ENCODE measurements around the gene SERINC5.
"Not testable (repeated sequence)": the region's sequence is repeated elsewhere in the genome, so short reads cannot be mapped to it uniquely, and the experiment has no call there.

Gene SERINC5

DNA sequence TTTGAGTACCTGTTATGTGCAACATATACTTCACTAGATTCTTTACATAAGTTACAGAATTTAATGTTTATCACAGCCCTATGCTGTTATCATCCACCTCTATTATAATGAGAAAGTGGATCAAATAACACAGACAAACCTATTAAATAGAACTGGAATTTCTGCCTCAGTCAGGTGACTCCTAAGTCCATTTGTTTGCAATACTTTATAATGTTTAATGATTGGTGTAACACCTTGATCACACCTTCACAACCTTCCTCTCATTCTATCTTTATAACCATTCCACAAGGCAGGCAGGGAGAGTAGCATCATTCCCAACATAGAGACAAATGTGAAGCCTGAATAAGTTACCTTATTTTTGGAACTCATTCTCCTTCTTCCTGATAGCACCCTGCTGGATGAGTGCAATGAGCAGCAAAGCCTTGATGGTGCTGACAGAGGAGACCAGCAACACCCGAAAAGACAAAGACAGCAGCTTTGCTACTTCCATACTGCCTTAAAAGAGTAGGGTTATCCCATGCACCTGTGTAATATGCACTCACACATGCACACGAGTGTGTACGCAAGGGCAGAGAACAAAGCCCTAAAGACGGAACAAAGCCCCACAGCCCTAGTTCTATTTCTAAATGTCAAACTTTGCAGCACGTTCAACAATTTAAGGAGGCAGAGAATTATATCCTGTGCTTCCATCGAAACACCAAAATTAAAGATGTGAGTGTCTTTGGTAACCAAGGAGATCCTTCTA, 30.5 kb downstream of the SERINC5 start:
- no peak for DNase-seq

DNA sequence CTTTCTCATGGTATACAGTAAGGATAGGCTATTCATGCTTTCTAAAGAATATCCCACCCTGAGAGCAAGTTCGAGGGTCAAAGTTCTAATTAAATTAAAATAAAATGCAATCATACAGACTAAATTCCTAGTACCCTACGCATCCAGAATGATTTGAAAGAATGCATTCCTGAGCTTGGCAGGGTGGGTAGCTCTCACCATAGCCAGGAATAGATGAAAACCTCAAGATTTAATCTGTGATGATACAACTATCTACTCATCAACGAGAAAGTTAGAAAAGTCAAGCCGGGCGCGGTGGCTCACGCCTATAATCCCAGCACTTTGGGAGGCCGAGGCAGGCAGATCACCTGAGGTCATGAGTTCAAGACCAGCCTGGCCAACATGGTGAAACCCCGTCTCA, 32.3 kb downstream of the SERINC5 start:
- no peak for DNase-seq

DNA sequence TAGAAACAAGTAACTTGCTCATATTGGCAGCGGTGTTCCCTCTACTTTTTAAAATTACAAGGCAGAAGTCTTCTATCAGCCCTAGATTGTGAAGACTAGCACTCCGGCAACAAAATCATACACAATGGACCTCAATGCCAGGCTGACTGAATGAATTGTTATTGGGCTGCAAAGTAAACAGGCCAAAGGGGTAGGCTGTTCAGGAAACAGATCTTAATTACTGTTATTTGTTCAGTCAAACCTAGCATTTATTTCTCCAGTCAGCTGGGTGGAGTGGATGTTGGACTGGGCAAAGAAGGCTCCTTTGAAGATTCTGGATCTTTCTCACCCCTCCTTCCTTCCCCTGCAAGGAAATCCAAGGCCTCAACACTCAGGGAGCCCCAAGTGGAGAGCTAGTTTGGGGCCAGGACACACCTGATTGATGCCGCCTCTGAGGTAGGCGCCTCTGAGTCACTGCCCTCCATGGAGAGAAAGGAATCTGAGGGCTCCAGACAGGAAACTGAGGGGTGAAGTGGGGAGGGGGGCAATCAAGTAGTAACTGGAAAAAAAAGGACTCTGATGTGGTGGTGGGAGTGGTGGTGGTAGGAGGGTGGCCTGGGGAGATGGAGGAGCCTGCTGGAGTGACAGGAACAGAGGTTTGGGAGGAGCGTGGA, 35.5 kb downstream of the SERINC5 start:
- DNase-seq, result no peak

DNA sequence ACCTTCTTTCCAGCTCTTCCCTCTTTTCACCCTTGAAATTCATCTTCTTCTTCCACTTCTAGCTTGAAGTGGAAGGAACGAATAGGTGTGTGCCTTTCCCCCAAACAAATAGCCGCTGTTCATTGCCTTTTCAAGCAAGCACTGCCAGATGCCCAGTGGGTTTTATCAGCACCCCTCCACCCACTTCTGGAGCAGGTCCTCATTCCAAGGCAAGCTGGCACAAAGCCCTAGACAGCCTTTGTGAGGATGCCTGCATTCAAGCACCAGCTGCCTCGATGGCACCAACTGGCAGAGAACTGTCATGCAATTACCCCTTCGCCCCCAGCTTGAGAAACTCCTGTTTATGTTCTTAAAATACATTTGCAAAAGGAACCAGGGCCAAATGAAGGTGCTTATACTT, 36.5 kb downstream of the SERINC5 start:
- DNase-seq, result no peak

DNA sequence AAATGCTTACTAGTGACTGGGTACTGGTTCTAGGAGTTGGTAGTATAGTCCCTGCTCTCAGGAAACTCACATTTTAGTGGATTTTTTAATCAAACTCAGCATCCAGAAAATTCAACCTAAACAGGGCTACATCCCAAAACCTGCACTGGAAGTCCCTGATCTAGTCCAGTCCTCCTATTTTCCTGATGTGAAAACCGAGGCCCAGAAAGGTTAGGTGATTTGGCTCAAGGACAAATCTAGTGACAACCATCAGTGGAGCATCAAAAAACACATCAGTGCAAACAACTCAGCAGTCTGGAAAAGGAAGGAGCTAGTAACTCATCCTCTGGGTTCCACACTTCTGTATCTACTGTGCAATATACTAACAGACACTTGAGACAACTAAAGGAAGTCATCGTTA, 38.2 kb downstream of the SERINC5 start:
- no peak for DNase-seq

DNA sequence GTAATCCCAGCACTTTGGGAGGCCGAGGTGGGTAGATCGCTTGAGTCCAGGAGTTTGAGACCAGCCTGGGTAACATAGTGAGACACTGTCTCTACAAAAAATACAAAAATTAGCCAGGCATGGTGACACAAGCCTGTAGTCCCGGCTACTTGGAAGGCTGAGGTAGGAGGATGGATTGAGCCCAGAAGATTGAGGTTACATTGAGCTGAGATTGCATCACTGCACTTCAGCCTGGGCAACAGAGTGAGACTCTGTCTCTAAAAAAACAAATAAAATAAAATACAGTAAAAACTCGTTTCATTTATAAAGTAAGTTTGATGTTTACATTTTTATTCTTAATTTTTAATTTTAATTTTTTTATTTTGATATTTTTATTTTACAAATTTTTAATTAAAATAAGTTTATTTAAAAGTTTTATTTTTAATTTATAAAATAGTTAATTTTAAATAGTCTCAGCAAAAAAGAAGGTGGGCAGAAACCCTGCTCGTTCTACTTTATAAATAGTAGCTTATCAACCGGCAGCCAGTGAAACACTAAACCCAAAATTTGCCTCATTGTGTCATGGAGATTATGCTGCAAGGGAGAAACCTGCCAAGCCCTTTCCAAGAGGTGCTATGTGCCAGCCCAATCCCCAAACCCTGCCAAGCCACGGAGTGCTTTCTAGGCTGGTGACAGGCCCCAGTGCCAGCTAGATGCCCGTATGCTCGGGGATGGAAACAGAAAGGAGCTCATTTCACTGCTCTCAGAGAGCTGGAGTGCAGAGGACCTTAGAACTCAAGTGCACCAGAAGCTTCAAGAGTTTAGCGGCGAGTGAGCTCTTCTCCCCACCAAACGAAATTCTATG, 38.9 kb downstream of the SERINC5 start:
- no peak for DNase-seq

DNA sequence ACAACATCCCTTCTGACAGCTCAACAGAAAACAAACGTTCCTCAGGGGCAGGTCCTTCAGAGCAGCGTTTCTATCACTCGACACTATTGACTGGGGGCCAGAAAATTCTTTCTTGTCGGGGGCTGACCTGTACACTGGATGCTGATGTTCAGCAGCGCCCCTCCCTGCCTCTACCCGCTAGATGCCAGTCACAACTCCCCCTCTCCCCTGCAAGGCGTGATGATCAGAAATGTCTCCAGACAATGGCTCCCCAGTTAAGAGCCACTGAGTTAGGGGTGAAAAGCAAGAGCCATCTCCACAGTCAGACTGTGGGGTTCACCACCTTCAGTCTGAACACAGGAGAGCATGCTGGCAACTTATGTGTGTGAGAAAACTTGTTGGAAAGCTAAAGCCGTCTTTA, 39.8 kb downstream of the SERINC5 start:
- no peak for DNase-seq

DNA sequence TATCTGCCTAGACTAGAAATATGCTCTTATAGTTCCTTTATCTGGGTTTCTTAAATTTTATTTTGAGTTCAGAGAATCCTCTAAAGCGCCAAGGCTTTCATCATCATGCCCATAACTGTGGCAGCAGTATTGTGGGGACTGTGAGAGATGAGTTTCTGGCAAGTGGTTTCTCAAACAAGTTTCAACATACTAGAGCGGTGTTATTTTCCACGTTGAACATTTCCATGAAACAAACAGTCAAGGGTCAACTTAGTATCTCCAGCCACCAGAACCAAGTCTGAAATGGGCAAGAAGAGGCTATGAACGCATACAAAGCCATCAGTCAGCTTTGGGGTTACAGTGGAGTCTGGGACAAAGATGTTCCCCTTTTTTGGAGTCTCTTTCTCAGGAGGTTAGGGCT, 40.3 kb downstream of the SERINC5 start:
- no peak for DNase-seq

DNA sequence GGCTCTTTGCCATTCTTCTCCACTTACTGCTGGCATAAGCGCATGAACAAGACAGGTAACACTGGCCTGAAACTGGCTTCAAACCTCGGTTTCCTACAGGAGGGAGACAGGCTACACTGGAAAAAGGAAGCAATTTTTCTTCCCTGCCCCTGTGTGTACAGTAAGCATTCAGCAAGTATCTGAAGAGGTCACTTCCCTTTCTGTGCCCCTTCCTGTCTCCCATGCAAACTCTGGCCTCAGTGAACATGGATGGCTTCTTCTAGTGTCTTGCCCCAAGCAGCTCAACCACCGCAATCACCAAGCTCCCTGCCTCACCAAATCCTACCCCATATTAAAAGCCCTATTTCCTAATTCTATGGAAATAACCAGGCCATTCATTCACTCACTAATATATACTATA, 42.4 kb downstream of the SERINC5 start:
- DNase-seq, result peak; percentile 25 to 55

DNA sequence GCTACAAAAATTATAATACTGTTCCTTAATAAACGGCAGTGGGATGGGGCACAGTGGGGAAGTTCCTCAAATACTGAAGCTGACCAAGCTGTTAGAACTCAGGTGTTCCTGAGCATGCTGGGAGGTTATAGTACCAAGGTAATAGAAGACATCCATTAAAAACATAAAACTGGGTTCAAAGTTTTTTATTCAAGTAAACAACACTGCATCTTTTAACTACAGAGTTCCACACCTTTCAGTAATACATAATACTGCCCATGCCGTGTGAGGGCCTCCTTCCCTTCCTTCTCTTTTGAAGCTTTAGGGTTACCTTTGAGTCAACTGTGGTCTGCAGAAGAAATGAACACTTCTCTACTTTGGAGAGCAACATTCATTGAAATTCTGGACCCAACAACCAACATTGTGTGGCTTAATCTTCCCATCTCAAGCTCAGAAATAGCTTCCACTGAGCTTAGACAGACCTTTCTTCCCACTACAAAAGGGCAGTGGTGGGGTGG, 43.6 kb downstream of the SERINC5 start:
- no peak for DNase-seq

DNA sequence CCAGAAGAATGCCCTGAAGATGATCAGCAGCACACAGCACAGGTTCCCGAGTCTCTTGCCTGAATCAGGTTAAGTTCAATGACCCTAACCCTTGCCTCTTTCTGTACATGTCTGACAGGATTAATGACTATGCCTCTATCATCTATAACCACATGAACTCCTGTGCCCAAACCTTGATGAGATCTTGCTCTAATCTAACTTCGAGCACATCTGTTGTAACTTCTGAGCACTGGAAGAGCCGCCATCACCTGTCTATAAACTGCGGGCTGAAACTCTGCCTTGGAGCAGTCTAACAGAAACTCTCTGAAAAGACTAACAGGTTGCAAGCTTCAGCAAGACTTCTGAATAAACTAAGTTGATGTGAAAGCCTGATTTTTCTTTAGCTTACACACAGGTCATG, 44.5 kb downstream of the SERINC5 start:
- DNase-seq, result no peak

DNA sequence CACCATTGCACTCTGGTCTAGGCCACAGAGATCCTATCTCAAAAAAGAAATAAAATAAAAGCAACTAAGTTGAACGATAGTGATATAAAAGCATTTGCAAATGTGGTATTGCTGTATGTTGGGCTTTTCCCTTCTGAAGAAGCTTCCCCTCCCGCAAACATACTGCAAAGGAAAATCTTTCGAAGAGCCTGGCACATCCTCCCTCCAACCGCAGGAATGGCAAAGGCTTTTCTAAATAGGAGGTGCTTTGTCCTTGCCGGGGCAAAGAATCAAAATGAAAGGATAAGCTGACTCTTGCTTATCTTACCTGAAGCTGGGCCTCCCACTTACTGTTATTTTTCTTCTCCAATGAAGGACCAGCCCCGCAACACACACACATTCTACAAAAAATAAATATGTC, 45.8 kb downstream of the SERINC5 start:
- DNase-seq, result no peak

DNA sequence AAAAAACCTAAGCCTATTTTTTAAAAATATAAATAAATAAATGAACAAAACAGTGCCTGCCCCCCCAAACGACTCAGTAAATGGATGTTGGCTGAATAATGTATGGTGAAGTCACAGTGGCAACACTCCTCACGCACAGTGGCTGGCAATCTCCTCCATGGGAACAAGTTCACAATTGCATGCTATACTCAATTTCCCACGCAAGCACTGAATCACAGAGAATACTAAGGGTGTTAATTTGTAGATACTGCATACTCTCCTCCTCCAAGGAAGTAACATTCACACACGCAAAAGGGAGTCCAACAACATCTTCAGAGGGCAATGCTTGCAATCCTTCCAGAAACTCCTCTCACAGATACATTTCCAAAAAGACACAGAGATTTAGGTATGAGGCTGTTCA, 47.5 kb downstream of the SERINC5 start:
- DNase-seq, result no peak

DNA sequence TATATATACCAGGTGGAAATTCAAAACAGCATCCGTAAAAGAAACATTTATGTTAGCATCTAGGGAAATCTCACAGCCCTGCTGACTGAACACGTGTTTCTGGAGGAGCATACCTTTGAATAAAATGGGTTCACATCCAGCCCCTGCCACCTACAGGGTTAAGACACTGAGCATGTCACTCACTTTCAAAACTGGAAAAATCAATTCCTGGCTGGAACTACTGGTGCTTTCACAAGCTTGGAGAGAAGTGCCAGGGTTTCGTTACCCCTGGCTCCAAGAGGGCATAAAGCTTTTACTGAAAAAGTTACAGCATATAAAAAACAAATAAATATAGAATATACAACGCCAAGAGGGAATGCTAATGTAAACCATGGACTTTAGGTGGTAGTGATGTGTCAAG, 48.0 kb downstream of the SERINC5 start:
- no peak for DNase-seq

DNA sequence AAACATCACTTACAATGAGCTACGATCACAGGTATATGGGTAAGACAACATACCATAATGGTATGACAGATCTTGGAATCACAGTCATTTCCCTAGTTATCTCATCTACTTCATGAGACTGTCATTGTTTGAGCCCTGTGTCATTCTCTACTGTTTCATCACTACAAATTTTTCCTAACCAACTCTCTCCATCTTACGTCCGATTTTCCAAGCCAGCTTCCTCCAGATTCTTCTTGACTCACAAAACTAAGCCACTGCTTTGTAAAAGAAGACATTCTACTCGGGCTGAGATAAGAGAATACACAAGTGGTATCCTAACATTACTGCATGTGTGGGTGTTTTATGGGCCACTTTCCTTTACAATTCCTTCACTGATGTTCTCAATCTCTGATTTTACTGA, 49.6 kb downstream of the SERINC5 start:
- DNase-seq, result no peak

DNA sequence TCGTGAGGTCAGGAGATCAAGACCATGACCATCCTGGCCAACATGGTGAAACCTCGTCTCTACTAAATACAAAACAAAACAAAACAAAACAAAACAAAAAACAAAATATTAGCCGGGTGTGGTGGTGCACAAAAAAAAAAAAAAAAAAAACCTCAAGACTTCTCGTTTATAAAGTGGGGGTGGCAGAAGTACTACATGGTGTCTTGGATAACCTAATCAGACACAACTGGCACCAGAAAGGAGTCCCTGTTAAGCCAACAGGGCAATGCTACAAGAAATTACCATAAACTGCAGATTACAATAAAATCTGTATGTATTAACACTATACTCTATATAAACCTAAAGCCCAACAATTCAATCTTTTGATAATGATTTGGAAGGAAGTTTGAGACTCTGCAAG, 50.0 kb downstream of the SERINC5 start:
- no peak for DNase-seq

DNA sequence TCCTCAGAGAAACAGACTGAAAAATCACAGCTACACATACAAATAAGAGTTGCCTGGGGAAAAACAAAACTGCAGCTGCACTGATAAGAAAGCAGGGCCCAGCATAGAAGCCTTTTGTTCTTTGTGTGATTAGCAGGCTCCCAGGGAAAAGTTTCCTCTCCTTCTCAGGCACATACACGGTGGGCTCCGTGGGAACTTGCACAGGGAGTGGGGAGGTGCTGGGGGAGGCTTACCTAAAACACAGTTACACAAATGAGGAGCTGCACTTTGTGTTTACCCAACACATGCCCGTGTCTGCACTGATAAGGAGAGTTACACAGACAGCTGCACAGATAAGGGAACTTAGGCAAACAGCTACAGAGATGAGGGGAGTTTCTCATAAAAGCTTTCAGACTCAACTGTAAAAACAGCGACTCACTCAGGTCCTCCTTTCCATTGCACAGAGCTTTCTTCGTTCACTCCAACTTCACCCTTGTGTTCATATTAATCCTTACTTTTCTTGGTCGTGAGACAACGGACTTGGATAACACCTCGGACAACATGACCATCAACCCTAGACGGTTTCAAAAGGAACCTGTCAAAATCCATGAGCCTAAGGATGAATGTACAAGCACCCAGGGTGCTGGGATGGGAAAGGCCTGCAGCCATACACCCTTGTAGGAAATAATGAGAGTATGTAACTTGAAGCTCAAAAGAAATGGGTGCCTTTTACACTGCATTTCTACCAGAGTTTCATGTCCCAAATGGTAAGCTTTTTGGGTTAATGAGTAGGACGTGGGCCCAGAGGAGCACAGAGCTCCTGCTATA, 50.8 kb downstream of the SERINC5 start:
- no peak for DNase-seq

DNA sequence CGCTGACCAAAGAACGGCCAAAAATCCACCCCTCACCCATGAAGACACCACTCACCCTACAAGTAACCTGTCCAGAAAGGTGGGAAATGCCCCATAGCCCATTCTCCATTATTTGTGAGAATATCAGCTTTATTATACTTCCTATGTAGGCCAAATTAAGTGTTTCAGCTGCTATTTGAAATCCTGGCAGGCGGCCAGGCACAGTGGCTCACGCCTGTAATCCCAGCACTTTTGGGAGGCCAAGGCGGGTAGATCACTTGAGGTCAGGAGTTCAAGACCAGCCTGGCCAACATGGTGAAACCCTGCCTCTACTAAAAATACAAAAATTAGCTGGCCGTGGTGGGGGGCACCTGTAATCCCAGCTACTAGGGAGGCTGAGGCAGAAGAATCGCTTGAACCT, 54.1 kb downstream of the SERINC5 start:
- DNase-seq, result not testable (repeated sequence)

DNA sequence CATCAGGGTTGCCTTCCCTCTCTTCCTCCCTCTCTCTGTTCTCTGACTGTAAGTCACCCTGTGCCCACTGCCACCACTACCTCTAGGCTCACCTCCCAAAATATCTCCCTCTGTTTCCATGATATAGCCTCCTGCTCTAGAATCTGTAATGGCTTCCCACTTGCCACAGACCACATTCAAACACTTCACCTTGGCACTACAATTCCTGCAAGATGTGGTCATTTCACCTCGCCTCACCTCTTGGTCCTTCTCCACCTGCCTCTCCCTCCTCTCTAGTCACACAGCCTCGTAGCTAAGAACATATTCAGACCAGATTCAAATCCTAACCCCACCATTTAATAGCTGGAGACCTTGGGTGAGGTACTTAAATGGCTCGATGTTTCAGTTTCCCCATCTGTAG, 56.9 kb downstream of the SERINC5 start:
- DNase-seq, result no peak

DNA sequence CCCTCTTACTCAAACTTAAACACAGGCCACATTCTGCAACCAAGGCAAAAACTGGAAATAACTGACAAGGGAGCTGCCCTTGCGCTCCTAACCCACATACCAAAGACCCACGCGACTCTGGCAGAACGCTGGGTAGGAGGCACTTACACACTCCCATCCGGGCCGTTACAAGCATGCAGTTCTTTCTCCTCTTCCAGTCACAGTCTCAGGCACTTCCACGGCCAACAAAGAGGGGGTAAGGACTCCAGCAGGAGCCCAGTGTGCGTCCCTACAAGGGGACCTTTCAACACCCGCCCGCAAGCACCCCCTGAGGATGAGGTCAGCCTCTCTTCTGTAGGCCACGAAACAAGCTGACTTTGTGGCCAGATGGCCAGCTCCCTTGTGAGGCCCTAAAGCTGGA, 57.4 kb downstream of the SERINC5 start:
- peak in 1 of 2 donors; percentile 50 for DNase-seq

DNA sequence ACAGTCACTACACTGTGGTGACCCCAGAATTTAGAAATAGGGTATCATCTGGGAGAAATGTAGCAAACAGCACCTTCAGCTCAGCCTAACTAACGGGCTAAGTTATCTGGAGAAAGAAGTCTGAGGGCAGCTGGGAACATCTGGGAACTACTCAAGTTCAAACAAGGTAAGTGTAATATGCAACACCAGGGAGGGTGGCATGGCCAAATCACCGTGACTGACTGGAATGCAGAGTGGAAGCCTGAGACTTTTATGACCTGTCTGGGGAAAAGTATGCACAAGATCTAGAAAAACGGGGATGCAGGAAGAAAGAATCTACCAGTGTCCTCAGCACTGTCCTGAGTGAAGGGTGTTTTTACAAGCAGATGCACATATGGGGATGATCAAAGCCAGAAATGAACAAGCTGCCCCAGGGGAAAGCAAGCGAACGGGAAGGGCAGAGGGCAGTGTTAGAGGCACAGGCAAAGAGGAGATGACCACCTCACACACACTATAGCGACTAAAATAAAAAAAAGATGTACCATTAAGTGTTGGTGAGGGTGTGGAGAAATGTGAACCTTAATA, 59.9 kb downstream of the SERINC5 start:
- no peak for DNase-seq

DNA sequence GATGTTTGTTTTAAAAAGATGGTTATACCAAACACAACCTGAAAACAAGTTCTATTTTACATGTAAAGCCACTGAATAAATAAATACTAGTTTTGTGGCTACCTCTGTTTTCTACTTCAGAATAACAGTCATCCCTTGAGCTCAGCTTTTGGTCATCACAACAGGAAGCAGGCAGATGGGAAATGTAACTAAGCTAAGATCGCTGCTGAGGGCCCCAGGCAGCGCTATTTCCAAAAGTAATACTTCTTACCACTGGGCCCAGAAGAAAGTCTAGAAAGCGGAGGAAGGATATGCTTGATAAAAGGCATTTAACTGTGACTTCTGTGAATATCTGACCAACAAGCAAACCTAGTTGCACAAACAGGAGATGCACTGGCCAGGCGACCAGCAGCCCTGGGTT, 61.4 kb downstream of the SERINC5 start:
- DNase-seq, result no peak

DNA sequence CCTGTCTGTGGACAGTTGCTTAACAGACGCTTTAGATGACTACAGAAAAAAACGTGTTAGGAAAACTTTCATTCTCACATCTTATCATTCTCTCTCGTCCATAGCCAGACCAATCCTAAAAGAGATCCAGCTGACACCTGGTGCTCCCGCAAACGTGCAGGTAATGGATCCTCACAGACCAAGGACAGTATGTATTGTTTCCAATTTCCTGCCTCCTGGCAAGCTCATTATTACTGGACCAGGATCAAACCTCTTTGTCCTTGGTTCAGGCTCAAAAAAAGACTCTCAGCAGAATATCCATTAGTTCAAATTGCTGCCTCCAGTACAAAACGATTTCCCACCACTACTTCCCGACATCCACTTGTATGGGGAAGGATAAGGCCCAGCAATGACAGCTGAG, 62.4 kb downstream of the SERINC5 start:
- DNase-seq, result no peak
